C4-2B (cell line): ENCODE measurements around the gene TMEM244.

Source experiments
- ZFX ChIP-seq: fragments of 450-650 bp; IDR thresholded peaks from 2 replicates; pipeline ENCODE4 v1.6.1; 2017
- TF ChIP-seq, protein P1 (sequence below): fragments of 450-650 bp; conservative IDR thresholded peaks from 2 replicates; pipeline ENCODE4 v1.5.1; 2017; ENCODE audit warnings: mild to moderate bottlenecking

GRCh38 chr6:129789974-129790373 is 71.1 kb downstream of the TMEM244 start:
- TF ChIP-seq, protein P1, sequence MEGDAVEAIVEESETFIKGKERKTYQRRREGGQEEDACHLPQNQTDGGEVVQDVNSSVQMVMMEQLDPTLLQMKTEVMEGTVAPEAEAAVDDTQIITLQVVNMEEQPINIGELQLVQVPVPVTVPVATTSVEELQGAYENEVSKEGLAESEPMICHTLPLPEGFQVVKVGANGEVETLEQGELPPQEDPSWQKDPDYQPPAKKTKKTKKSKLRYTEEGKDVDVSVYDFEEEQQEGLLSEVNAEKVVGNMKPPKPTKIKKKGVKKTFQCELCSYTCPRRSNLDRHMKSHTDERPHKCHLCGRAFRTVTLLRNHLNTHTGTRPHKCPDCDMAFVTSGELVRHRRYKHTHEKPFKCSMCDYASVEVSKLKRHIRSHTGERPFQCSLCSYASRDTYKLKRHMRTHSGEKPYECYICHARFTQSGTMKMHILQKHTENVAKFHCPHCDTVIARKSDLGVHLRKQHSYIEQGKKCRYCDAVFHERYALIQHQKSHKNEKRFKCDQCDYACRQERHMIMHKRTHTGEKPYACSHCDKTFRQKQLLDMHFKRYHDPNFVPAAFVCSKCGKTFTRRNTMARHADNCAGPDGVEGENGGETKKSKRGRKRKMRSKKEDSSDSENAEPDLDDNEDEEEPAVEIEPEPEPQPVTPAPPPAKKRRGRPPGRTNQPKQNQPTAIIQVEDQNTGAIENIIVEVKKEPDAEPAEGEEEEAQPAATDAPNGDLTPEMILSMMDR = no peak
- no peak for TF ChIP-seq ZFX
